ENCODE measurements around the gene PSMB2. TPM values are rescaled to one million over a fixed set of nuclear protein-coding genes. Genes with fewer than 3 reads are reported as not detected.

Gene PSMB2
- total and polyA plus RNA-seq, 2 of the 8 experiments (the other 6 are each of a cell fraction or from before 2014, with no cell fraction given) = 91.4 to 101 TPM

DNA sequence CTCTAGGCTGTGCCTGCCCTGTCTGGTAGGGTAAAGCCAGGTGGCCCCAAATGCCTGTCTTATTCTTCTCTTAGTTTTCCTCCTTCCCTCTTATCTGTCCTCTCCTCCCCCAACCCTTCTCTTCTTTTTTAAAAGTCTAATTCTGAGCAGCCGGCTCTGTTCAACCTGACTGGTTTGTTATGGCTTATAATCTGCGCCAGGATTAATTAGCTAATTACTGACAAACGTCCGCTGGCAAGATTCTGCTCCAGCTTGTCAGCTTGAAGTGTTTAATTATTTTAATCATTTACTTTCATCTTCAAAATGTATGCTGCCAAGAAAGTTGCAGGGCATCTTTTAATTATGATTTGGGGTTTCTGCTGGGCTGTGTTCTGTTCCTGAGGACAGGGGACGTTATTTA, 27.2 kb upstream of the PSMB2 start (continued):
- TF ChIP-seq, protein P1, sequence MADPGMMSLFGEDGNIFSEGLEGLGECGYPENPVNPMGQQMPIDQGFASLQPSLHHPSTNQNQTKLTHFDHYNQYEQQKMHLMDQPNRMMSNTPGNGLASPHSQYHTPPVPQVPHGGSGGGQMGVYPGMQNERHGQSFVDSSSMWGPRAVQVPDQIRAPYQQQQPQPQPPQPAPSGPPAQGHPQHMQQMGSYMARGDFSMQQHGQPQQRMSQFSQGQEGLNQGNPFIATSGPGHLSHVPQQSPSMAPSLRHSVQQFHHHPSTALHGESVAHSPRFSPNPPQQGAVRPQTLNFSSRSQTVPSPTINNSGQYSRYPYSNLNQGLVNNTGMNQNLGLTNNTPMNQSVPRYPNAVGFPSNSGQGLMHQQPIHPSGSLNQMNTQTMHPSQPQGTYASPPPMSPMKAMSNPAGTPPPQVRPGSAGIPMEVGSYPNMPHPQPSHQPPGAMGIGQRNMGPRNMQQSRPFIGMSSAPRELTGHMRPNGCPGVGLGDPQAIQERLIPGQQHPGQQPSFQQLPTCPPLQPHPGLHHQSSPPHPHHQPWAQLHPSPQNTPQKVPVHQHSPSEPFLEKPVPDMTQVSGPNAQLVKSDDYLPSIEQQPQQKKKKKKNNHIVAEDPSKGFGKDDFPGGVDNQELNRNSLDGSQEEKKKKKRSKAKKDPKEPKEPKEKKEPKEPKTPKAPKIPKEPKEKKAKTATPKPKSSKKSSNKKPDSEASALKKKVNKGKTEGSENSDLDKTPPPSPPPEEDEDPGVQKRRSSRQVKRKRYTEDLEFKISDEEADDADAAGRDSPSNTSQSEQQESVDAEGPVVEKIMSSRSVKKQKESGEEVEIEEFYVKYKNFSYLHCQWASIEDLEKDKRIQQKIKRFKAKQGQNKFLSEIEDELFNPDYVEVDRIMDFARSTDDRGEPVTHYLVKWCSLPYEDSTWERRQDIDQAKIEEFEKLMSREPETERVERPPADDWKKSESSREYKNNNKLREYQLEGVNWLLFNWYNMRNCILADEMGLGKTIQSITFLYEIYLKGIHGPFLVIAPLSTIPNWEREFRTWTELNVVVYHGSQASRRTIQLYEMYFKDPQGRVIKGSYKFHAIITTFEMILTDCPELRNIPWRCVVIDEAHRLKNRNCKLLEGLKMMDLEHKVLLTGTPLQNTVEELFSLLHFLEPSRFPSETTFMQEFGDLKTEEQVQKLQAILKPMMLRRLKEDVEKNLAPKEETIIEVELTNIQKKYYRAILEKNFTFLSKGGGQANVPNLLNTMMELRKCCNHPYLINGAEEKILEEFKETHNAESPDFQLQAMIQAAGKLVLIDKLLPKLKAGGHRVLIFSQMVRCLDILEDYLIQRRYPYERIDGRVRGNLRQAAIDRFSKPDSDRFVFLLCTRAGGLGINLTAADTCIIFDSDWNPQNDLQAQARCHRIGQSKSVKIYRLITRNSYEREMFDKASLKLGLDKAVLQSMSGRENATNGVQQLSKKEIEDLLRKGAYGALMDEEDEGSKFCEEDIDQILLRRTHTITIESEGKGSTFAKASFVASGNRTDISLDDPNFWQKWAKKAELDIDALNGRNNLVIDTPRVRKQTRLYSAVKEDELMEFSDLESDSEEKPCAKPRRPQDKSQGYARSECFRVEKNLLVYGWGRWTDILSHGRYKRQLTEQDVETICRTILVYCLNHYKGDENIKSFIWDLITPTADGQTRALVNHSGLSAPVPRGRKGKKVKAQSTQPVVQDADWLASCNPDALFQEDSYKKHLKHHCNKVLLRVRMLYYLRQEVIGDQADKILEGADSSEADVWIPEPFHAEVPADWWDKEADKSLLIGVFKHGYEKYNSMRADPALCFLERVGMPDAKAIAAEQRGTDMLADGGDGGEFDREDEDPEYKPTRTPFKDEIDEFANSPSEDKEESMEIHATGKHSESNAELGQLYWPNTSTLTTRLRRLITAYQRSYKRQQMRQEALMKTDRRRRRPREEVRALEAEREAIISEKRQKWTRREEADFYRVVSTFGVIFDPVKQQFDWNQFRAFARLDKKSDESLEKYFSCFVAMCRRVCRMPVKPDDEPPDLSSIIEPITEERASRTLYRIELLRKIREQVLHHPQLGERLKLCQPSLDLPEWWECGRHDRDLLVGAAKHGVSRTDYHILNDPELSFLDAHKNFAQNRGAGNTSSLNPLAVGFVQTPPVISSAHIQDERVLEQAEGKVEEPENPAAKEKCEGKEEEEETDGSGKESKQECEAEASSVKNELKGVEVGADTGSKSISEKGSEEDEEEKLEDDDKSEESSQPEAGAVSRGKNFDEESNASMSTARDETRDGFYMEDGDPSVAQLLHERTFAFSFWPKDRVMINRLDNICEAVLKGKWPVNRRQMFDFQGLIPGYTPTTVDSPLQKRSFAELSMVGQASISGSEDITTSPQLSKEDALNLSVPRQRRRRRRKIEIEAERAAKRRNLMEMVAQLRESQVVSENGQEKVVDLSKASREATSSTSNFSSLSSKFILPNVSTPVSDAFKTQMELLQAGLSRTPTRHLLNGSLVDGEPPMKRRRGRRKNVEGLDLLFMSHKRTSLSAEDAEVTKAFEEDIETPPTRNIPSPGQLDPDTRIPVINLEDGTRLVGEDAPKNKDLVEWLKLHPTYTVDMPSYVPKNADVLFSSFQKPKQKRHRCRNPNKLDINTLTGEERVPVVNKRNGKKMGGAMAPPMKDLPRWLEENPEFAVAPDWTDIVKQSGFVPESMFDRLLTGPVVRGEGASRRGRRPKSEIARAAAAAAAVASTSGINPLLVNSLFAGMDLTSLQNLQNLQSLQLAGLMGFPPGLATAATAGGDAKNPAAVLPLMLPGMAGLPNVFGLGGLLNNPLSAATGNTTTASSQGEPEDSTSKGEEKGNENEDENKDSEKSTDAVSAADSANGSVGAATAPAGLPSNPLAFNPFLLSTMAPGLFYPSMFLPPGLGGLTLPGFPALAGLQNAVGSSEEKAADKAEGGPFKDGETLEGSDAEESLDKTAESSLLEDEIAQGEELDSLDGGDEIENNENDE (IDR thresholded peaks at IDR 0.05; ENCODE audit: insufficient replicate concordance, low read length) = no peak
- TF ChIP-seq GTF2F1 (IDR thresholded peaks at IDR 0.05; ENCODE audit: borderline replicate concordance, low read depth, low read length) (no peak), CTBP2 (IDR thresholded peaks at IDR 0.05; ENCODE audit: borderline replicate concordance, insufficient read depth, insufficient read length, low read length) (no peak), RBBP5 (IDR thresholded peaks at IDR 0.05; ENCODE audit: borderline replicate concordance, low read depth, low read length) (no peak), SIX5 (IDR thresholded peaks at IDR 0.05; ENCODE audit: low read depth, low read length) (no peak), MAFK (IDR thresholded peaks at IDR 0.05; ENCODE audit: low read depth, low read length) (no peak), CEBPB (IDR thresholded peaks at IDR 0.05; ENCODE audit: low read depth, low read length) (no peak), NANOG (IDR thresholded peaks at IDR 0.05; ENCODE audit: insufficient read depth, low read depth, low read length, poor library complexity, severe bottlenecking) (no peak)
- TF ChIP-seq, protein P2, sequence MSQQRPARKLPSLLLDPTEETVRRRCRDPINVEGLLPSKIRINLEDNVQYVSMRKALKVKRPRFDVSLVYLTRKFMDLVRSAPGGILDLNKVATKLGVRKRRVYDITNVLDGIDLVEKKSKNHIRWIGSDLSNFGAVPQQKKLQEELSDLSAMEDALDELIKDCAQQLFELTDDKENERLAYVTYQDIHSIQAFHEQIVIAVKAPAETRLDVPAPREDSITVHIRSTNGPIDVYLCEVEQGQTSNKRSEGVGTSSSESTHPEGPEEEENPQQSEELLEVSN (IDR thresholded peaks at IDR 0.05) = no peak
- TF ChIP-seq, protein P3, sequence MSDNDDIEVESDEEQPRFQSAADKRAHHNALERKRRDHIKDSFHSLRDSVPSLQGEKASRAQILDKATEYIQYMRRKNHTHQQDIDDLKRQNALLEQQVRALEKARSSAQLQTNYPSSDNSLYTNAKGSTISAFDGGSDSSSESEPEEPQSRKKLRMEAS (IDR thresholded peaks at IDR 0.05) = no peak

Data from H1 (cell line).